ENCODE results near the gene ESYT1.
A peak's percentile ranks its signal among the peaks of the same experiment; 100 is the strongest.

The ESYT1 gene

GRCh38 chr12:56150563-56150962, 22.5 kb downstream of the ESYT1 start (continued):
- no peak for TF ChIP-seq ZNF785 (tag by site-specific recombination; IDR thresholded peaks at IDR 0.05)
- TF ChIP-seq, protein P1, sequence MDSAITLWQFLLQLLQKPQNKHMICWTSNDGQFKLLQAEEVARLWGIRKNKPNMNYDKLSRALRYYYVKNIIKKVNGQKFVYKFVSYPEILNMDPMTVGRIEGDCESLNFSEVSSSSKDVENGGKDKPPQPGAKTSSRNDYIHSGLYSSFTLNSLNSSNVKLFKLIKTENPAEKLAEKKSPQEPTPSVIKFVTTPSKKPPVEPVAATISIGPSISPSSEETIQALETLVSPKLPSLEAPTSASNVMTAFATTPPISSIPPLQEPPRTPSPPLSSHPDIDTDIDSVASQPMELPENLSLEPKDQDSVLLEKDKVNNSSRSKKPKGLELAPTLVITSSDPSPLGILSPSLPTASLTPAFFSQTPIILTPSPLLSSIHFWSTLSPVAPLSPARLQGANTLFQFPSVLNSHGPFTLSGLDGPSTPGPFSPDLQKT (IDR thresholded peaks at IDR 0.05; ENCODE audit: borderline replicate concordance, low read depth, low read length), result no peak
- TF ChIP-seq, protein P2, sequence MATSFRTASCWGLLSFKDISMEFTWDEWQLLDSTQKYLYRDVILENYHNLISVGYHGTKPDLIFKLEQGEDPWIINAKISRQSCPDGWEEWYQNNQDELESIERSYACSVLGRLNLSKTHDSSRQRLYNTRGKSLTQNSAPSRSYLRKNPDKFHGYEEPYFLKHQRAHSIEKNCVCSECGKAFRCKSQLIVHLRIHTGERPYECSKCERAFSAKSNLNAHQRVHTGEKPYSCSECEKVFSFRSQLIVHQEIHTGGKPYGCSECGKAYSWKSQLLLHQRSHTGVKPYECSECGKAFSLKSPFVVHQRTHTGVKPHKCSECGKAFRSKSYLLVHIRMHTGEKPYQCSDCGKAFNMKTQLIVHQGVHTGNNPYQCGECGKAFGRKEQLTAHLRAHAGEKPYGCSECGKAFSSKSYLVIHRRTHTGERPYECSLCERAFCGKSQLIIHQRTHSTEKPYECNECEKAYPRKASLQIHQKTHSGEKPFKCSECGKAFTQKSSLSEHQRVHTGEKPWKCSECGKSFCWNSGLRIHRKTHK (tag by site-specific recombination; IDR thresholded peaks at IDR 0.05), result no peak
- no peak for TF ChIP-seq ZNF600 (tag by site-specific recombination; IDR thresholded peaks at IDR 0.05)
- TF ChIP-seq BCL11B (tag by site-specific recombination; IDR thresholded peaks at IDR 0.05; ENCODE audit: low read depth), result no peak
- TF ChIP-seq PRDM10 (tag by site-specific recombination; IDR thresholded peaks at IDR 0.05), result no peak
- no peak for TF ChIP-seq ZEB2 (tag by site-specific recombination; IDR thresholded peaks at IDR 0.05)
- TF ChIP-seq ZNF658 (tag by site-specific recombination; IDR thresholded peaks at IDR 0.05), result no peak
- TF ChIP-seq REPIN1 (tag by site-specific recombination; IDR thresholded peaks at IDR 0.05; ENCODE audit: low read depth), result no peak
- TF ChIP-seq SP7 (tag by site-specific recombination; IDR thresholded peaks at IDR 0.05), result peak; percentile 54
- TF ChIP-seq ZNF18 (tag by site-specific recombination; IDR thresholded peaks at IDR 0.05), result no peak
- TF ChIP-seq ZIC2 (tag by site-specific recombination; IDR thresholded peaks at IDR 0.05), result no peak
- TF ChIP-seq WT1 (tag by site-specific recombination; IDR thresholded peaks at IDR 0.05), result no peak
- no peak for TF ChIP-seq ZNF311 (tag by site-specific recombination; IDR thresholded peaks at IDR 0.05; ENCODE audit: borderline replicate concordance)
- TF ChIP-seq, protein P3, sequence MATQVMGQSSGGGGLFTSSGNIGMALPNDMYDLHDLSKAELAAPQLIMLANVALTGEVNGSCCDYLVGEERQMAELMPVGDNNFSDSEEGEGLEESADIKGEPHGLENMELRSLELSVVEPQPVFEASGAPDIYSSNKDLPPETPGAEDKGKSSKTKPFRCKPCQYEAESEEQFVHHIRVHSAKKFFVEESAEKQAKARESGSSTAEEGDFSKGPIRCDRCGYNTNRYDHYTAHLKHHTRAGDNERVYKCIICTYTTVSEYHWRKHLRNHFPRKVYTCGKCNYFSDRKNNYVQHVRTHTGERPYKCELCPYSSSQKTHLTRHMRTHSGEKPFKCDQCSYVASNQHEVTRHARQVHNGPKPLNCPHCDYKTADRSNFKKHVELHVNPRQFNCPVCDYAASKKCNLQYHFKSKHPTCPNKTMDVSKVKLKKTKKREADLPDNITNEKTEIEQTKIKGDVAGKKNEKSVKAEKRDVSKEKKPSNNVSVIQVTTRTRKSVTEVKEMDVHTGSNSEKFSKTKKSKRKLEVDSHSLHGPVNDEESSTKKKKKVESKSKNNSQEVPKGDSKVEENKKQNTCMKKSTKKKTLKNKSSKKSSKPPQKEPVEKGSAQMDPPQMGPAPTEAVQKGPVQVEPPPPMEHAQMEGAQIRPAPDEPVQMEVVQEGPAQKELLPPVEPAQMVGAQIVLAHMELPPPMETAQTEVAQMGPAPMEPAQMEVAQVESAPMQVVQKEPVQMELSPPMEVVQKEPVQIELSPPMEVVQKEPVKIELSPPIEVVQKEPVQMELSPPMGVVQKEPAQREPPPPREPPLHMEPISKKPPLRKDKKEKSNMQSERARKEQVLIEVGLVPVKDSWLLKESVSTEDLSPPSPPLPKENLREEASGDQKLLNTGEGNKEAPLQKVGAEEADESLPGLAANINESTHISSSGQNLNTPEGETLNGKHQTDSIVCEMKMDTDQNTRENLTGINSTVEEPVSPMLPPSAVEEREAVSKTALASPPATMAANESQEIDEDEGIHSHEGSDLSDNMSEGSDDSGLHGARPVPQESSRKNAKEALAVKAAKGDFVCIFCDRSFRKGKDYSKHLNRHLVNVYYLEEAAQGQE (tag by site-specific recombination; IDR thresholded peaks at IDR 0.05), result no peak
- no peak for TF ChIP-seq ZBTB7A (tag by site-specific recombination; IDR thresholded peaks at IDR 0.05; ENCODE audit: low read depth)
- no peak for TF ChIP-seq ZNF138 (tag by site-specific recombination; IDR thresholded peaks at IDR 0.05; ENCODE audit: borderline replicate concordance)
- TF ChIP-seq ZNF670 (tag by site-specific recombination; IDR thresholded peaks at IDR 0.05; ENCODE audit: low read depth), result no peak
- TF ChIP-seq ZNF629 (tag by site-specific recombination; IDR thresholded peaks at IDR 0.05), result peak; percentile 31; the same call in 1 of the 2 replicates
- no peak for TF ChIP-seq ZNF626 (tag by site-specific recombination; IDR thresholded peaks at IDR 0.05)
- no peak for TF ChIP-seq ZNF571 (tag by site-specific recombination; IDR thresholded peaks at IDR 0.05)
- no peak for TF ChIP-seq ZNF843 (tag by site-specific recombination; IDR thresholded peaks at IDR 0.05)
- peak; percentile 42; the same call in 1 of the 2 replicates for TF ChIP-seq ZSCAN30 (tag by site-specific recombination; IDR thresholded peaks at IDR 0.05)
- no peak for TF ChIP-seq ZNF335 (tag by site-specific recombination; conservative IDR thresholded peaks at IDR 0.05)
- TF ChIP-seq ZBTB21 (tag by site-specific recombination; IDR thresholded peaks at IDR 0.05), result no peak
- TF ChIP-seq ZNF521 (tag by site-specific recombination; IDR thresholded peaks at IDR 0.05), result no peak
- no peak for TF ChIP-seq ZNF169 (tag by site-specific recombination; IDR thresholded peaks at IDR 0.05)
- no peak for TF ChIP-seq ZFHX2 (tag by site-specific recombination; conservative IDR thresholded peaks at IDR 0.05)
- no peak for TF ChIP-seq ZNF530 (tag by site-specific recombination; IDR thresholded peaks at IDR 0.05; ENCODE audit: low read depth)
- TF ChIP-seq MYNN (tag by site-specific recombination; IDR thresholded peaks at IDR 0.05; ENCODE audit: borderline replicate concordance), result no peak
- TF ChIP-seq YY2 (tag by site-specific recombination; IDR thresholded peaks at IDR 0.05), result no peak
- TF ChIP-seq ZNF184 (tag by site-specific recombination; IDR thresholded peaks at IDR 0.05), result peak; percentile 96
